HEK293T (cell line): ENCODE measurements around the gene BCAT1.

Source experiments
- ARNT ChIP-seq: fragments of 450-650 bp; IDR thresholded peaks from 2 replicates; pipeline ENCODE4 v1.6.1; 2017; ENCODE audit warnings: mild to moderate bottlenecking
- BHLHE40 ChIP-seq: fragments of 450-650 bp; IDR thresholded peaks from 2 replicates; pipeline ENCODE4 v1.6.1; 2016; ENCODE audit warnings: mild to moderate bottlenecking, moderate library complexity, borderline replicate concordance
- ELF4 ChIP-seq: fragments of 450-650 bp; IDR thresholded peaks from 2 replicates; pipeline ENCODE4 v1.6.1; 2017; ENCODE audit warnings: antibody characterized with exemption
- FOXA1 ChIP-seq: fragments of 450-650 bp; IDR thresholded peaks from 2 replicates; pipeline ENCODE4 v1.6.1; 2016; ENCODE audit warnings: mild to moderate bottlenecking
- FOXK2 ChIP-seq: fragments of 450-650 bp; IDR thresholded peaks from 2 replicates; pipeline ENCODE4 v1.6.1; 2016; ENCODE audit warnings: mild to moderate bottlenecking
- FOXM1 ChIP-seq: fragments of 450-650 bp; IDR thresholded peaks from 2 replicates; pipeline ENCODE4 v1.6.1; 2017; ENCODE audit warnings: mild to moderate bottlenecking, borderline replicate concordance
- LEF1 ChIP-seq: fragments of 450-650 bp; IDR thresholded peaks from 2 replicates; pipeline ENCODE4 v1.6.1; 2017; ENCODE audit warnings: mild to moderate bottlenecking, borderline replicate concordance
- PKNOX1 ChIP-seq: fragments of 450-650 bp; IDR thresholded peaks from 2 replicates; pipeline ENCODE4 v1.6.1; 2016
- SP1 ChIP-seq: fragments of 450-650 bp; IDR thresholded peaks from 2 replicates; pipeline ENCODE4 v1.6.1; 2017
- SUZ12 ChIP-seq: fragments of 450-650 bp; IDR thresholded peaks from 2 replicates; pipeline ENCODE4 v1.6.1; 2016; ENCODE audit warnings: mild to moderate bottlenecking
- TARDBP ChIP-seq: fragments of 450-650 bp; IDR thresholded peaks from 2 replicates; pipeline ENCODE4 v1.6.1; 2016
- ZNF384 ChIP-seq: fragments of 450-650 bp; IDR thresholded peaks from 2 replicates; pipeline ENCODE4 v1.6.1; 2016

- TF ChIP-seq SP1 (no peak), FOXM1 (no peak), TARDBP (no peak), ARNT (no peak), SUZ12 (no peak), ZNF384 (no peak), FOXK2 (no peak), ELF4 (no peak), FOXA1 (no peak), BHLHE40 (no peak), PKNOX1 (no peak), LEF1 (no peak)
Observed at GRCh38 chr12:24982250-24982649, 33.3 kb upstream of the BCAT1 start.
